ENCODE measurements around the gene ZNF490. TPM values are rescaled to one million over a fixed set of nuclear protein-coding genes. Genes with fewer than 3 reads are reported as not detected.

ZNF490 gene
- polyA plus RNA-seq, 3 donors, result 2.3 to 4.2 (median 2.7) TPM

DNA sequence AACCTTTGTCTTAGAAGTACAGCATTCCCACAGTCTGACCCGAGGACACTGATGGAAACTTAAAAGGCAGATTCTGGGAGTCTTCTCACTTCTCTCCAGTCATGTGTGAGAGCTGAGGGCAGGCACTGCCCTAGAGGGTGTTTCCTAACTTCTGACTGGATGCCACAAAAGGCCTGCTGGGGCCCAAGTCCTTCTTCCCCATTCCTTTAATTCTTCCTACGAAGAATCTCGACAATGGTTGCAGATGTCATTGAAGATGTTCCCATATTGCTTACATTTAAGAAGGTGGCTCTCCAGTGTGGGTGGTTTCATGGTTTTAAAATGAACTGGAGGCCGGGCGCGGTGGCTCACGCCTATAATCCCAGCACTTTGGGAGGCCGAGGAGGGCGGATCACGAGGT lies 32.0 kb downstream of the ZNF490 start:
- H4K20me1 ChIP-seq (ENCODE audit: insufficient read depth, low read length), result no peaks in the 10 kb centered on the region
- no peak overlapping the region for H3K9ac ChIP-seq (ENCODE audit: insufficient read depth, low read length, poor library complexity, severe bottlenecking)
- no peak overlapping the region for H3K4me3 Mint-ChIP-seq
- H3K27me3 Mint-ChIP-seq (ENCODE audit: low read depth in 3 of 3), result peaks cover 1 to 2% (median 2%) of the 10 kb centered on the region in 3 donors
- H3K4me1 Mint-ChIP-seq, result peaks cover 9% of the 10 kb centered on the region
- peaks cover 3 to 6% of the 10 kb centered on the region in 2 donors for H3K4me1 ChIP-seq (ENCODE audit: control insufficient read depth in 1 of 2, insufficient read depth in 2 of 2, low read length in 2 of 2)
- H3K36me3 ChIP-seq (replicated peaks in 1 of 2; ENCODE audit: control insufficient read depth in 1 of 2, insufficient read depth in 2 of 2, low read length in 2 of 2), result peaks cover 33 to 54% of the 10 kb centered on the region in 2 donors
- peaks cover 60 to 63% of the 10 kb centered on the region in 2 donors for H3K9me3 ChIP-seq (replicated peaks in 1 of 2; ENCODE audit: control insufficient read depth in 1 of 2, insufficient read depth in 1 of 2, low read length in 2 of 2)
- H3K27me3 ChIP-seq (ENCODE audit: control insufficient read depth in 2 of 2, insufficient read depth in 2 of 2, low read length in 2 of 2), result no peaks in the 10 kb centered on the region
- TF ChIP-seq, protein P1, sequence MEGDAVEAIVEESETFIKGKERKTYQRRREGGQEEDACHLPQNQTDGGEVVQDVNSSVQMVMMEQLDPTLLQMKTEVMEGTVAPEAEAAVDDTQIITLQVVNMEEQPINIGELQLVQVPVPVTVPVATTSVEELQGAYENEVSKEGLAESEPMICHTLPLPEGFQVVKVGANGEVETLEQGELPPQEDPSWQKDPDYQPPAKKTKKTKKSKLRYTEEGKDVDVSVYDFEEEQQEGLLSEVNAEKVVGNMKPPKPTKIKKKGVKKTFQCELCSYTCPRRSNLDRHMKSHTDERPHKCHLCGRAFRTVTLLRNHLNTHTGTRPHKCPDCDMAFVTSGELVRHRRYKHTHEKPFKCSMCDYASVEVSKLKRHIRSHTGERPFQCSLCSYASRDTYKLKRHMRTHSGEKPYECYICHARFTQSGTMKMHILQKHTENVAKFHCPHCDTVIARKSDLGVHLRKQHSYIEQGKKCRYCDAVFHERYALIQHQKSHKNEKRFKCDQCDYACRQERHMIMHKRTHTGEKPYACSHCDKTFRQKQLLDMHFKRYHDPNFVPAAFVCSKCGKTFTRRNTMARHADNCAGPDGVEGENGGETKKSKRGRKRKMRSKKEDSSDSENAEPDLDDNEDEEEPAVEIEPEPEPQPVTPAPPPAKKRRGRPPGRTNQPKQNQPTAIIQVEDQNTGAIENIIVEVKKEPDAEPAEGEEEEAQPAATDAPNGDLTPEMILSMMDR (IDR thresholded peaks at IDR 0.05), result no peak
- peaks cover 39 to 56% of the 10 kb centered on the region in 2 donors for H3K36me3 Mint-ChIP-seq
- no peak overlapping the region for H2AFZ ChIP-seq (ENCODE audit: insufficient read depth, low read depth, low read length, poor library complexity, severe bottlenecking)
- no peak overlapping the region for H3K4me3 ChIP-seq (replicated peaks in 1 of 3; ENCODE audit: low read depth in 2 of 3, low read length in 3 of 3)
- H3K27ac ChIP-seq (ENCODE audit: low read depth in 1 of 2, low read length in 2 of 2), result no peak overlapping the region
- intact Hi-C loops (cut with micrococcal nuclease), result no loop called here
- H3K79me2 ChIP-seq (ENCODE audit: insufficient read depth, low read length), result no peaks in the 10 kb centered on the region
- no CpG with 5 or more reads among the region's 10 CpGs for WGBS (ENCODE audit: insufficient coverage)
- peak overlapping the region in 1 of 7 donors; percentile 57 for H3K27ac Mint-ChIP-seq
- no peak for DNase-seq
- no peak overlapping the region for H3K4me2 ChIP-seq (replicated peaks; ENCODE audit: extremely low read depth, low read length, poor library complexity, severe bottlenecking)
- peaks cover 56 to 73% (median 64%) of the 10 kb centered on the region in 7 donors for H3K9me3 Mint-ChIP-seq

DNA sequence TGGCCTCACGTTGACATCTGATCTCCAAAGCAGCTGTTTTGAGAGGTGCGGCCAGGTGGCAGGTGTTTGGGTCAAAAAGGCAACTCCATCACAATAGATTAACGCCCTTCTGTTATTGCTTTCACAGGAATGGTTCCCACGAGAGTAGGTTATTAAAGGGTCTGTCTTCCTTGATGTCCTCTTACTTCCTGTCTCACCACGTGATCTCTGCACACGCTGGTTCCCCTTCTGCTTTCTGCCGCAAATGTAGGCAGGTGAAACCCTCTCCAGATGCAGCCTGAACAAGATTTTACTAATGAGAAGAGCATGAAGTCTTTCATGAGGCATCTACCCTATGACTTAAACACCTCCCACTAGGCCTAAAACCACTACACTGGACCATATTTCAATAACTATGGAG lies 36.6 kb downstream of the ZNF490 start:
- peak overlapping the region in 1 of 2 donors; percentile 66 for H3K4me3 Mint-ChIP-seq
- TF ChIP-seq, protein P1 (IDR thresholded peaks at IDR 0.05), result no peak
- peaks cover 3 to 6% of the 10 kb centered on the region in 2 donors for H3K4me1 ChIP-seq (ENCODE audit: control insufficient read depth in 1 of 2, insufficient read depth in 2 of 2, low read length in 2 of 2)
- H3K9me3 ChIP-seq (replicated peaks in 1 of 2; ENCODE audit: control insufficient read depth in 1 of 2, insufficient read depth in 1 of 2, low read length in 2 of 2), result peaks cover 19 to 21% of the 10 kb centered on the region in 2 donors
- H3K4me3 ChIP-seq (replicated peaks in 1 of 3; ENCODE audit: low read depth in 2 of 3, low read length in 3 of 3), result no peak overlapping the region
- H3K27me3 Mint-ChIP-seq (ENCODE audit: low read depth in 3 of 3), result peaks cover 0 to 7% (median 5%) of the 10 kb centered on the region in 3 donors
- no peaks in the 10 kb centered on the region for H4K20me1 ChIP-seq (ENCODE audit: insufficient read depth, low read length)
- peaks cover 12 to 29% (median 24%) of the 10 kb centered on the region in 7 donors for H3K9me3 Mint-ChIP-seq
- H3K27ac ChIP-seq (ENCODE audit: low read depth in 1 of 2, low read length in 2 of 2), result no peak overlapping the region
- H3K4me1 Mint-ChIP-seq, result peaks cover 9% of the 10 kb centered on the region
- no peak overlapping the region for H3K27ac Mint-ChIP-seq
- H3K4me2 ChIP-seq (replicated peaks; ENCODE audit: extremely low read depth, low read length, poor library complexity, severe bottlenecking), result no peak overlapping the region
- H3K27me3 ChIP-seq (ENCODE audit: control insufficient read depth in 2 of 2, insufficient read depth in 2 of 2, low read length in 2 of 2), result no peaks in the 10 kb centered on the region
- intact Hi-C loops (cut with micrococcal nuclease), result no loop called here
- H3K36me3 ChIP-seq (replicated peaks in 1 of 2; ENCODE audit: control insufficient read depth in 1 of 2, insufficient read depth in 2 of 2, low read length in 2 of 2), result peaks cover 0 to 16% of the 10 kb centered on the region in 2 donors
- no peaks in the 10 kb centered on the region for H3K79me2 ChIP-seq (ENCODE audit: insufficient read depth, low read length)
- no peak overlapping the region for H3K9ac ChIP-seq (ENCODE audit: insufficient read depth, low read length, poor library complexity, severe bottlenecking)
- H2AFZ ChIP-seq (ENCODE audit: insufficient read depth, low read depth, low read length, poor library complexity, severe bottlenecking), result no peak overlapping the region
- DNase-seq, result peak in 1 of 3 donors; percentile 10
- H3K36me3 Mint-ChIP-seq, result peaks cover 6 to 13% of the 10 kb centered on the region in 2 donors
- 40% methylated on average over 1 of the region's 7 CpGs for WGBS (ENCODE audit: insufficient coverage)
